SK-N-DZ (cell line): ENCODE measurements around the gene RIOX2. TPM values are rescaled to one million over a fixed set of nuclear protein-coding genes. Genes with fewer than 3 reads are reported as not detected.
"Not testable (repeated sequence)": the region's sequence is repeated elsewhere in the genome, so short reads cannot be mapped to it uniquely, and the experiment has no call there.

Source experiments
- DNase-seq: peaks from one replicate; pipeline ENCODE4 v3.0.0-alpha.2; 2015; ENCODE audit warnings: low spot score
- polyA plus RNA-seq, 2 experiments: library from polyadenylated mRNA; depleted of rRNA; stranded (reverse); fragments of >200 nt; gene quantifications; 2 replicates each; pipeline ENCODE4 v1.2.3, GENCODE V29; 2014

Gene RIOX2
- polyA plus RNA-seq (2014; cell fraction: cytosol; rRNA removed), result 31.5 and 33.3 TPM in 2 replicates
- polyA plus RNA-seq (2014; cell fraction: nucleus; rRNA removed), result 36.3 and 41.5 TPM in 2 replicates

DNA sequence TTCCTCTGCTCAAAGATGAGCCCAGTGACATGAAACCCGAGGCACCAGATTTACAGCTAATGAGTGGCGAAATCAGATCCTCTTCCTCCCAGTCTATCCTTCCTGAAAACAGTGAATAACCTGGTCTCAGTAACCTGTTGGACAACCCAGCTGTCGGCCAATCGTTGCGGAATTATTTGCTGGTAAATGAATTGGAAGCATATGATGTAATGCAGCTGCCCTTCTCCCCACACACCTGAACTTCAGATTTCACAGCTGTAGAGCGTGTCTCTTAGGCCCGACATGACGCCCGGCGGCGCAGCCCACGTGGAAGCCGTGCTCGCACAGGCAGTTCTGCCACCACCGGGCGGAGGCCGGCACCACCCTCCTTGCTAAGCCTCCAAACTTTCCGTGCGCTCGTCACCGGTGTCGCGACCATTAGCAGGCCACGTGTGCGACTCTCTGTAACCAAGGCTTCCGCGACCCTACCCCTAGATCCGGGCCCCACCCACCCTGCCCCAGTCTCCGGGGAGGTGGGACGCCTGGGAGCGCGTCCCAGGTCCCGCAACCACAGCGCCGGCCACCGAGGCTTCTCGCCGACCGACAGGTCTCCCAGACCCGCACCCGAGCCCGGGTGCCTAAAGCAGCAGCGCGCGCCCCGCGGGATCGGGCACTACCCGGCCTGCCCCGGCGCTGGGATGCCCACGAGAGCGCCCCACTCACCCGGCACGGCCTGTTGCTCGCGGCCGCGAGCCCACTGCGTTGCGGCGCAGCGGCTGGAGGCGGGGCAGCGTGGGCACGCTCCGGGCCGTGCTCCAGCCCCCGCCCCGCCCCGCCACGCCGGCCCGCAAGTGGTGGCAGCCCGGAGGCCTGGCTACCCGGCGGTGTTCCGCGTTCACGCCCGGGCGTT lies at the start of gene RIOX2:
RIOX2 (minus strand) TSS at position 753 of the 889 bp plus-strand sequence. CDS start 4,838 bp downstream, outside the sequence.
- peak; percentile 63 for DNase-seq

- DNase-seq, result no peak
Measured at GRCh38 chr3:98020412-98020811, 48.2 kb upstream of the RIOX2 start.

DNA sequence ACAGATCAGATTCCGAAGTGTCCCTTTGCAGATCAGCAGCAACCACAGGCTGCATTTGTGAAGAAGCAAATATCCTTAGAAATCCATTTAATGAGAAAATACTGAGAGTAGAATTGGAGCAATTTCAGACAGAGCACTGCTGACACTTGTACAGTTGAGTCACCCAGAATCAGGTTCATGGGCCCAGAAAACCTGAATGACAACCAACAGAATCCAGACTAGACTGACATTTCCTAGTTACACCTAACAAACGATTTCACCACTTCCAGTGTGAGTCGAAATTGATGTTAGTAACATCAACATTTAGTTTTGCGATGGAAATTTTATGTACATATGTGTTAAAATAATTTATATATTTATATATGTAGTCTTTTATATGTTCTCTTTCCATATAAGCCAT lies 46.1 kb upstream of the RIOX2 start:
- no peak for DNase-seq

DNA sequence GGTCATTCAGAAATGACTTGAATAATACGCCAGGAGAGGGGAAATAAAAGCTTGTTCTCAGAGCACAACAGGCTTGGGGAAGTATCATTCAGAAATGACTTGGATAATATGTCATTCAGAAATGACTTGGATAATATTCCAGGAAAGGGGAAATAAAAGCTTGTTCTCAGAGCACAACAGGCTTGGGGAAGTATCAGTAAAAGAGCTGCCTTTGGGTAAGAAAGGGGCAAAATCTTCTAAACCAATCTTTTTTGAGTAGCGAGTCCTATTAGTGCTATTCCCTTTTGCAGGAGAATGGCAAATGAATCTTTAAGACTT lies 42.0 kb upstream of the RIOX2 start:
- DNase-seq, result no peak

GRCh38 chr3:98013411-98014267 lies 41.4 kb upstream of the RIOX2 start:
- DNase-seq, result no peak

DNA sequence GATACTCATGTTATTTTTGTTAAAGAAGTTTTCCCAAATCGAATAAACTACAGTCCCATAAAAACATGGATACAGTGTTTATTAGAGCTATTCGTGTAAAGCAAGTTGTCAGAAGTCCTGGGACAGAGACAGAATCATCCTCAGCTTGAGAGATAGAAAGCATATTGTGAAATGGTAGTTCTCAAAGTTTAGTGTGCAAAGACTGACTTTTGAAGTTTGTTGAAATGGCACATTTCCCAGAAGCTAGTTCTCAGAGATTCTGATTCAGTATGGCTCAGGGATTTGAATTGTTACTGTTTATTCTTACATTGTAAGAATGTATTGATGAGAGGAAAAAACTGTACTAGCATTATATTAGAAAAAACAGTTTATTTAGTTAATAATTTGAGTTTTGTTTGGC lies 40.7 kb upstream of the RIOX2 start:
- no peak for DNase-seq

- DNase-seq, result not testable (repeated sequence)
Measured at GRCh38 chr3:98010883-98011449, 38.7 kb upstream of the RIOX2 start.

DNA sequence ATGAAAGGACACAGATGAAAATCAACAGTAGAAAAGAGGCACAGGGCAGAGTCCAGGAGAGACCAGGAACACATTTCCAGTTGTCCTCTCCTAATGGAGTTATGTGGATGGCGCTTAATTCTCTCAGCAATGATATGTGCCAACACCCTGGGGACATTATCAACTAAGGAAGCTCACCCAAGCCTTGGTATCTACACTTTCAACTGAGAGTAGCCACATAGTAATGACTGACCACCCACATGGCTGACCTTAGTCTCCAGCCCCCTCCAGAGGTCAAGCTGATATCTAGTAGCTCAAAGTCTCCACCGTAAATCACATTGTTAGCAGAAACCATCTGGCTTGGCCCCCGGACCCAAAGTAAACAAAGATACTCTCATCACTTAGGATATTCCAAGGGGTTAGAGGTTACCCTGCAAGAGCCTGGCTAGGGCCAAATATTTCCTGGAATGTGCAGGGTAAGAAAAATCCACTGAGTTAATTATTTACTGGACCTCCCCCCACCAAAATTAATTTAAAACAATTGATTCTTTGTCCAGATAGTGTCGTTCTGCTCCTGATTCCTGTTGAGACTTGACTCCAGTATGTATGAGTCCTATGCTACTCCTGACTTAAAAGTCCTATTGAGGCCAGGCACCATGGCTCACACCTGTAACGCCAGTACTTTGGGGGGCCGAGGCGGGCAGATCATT lies 38.1 kb upstream of the RIOX2 start:
- no peak for DNase-seq

GRCh38 chr3:98008855-98009254 lies 36.6 kb upstream of the RIOX2 start:
- DNase-seq, result no peak

- peak; percentile 61 for DNase-seq
Measured at GRCh38 chr3:98005438-98005837, 33.2 kb upstream of the RIOX2 start.

GRCh38 chr3:98004721-98005120 lies 32.5 kb upstream of the RIOX2 start:
- no peak for DNase-seq

GRCh38 chr3:98003306-98003969 lies 31.2 kb upstream of the RIOX2 start:
- no peak for DNase-seq

- DNase-seq, result no peak
Measured at GRCh38 chr3:98002717-98003116, 30.5 kb upstream of the RIOX2 start.

- no peak for DNase-seq
Measured at GRCh38 chr3:97999994-98000393, 27.8 kb upstream of the RIOX2 start.

DNA sequence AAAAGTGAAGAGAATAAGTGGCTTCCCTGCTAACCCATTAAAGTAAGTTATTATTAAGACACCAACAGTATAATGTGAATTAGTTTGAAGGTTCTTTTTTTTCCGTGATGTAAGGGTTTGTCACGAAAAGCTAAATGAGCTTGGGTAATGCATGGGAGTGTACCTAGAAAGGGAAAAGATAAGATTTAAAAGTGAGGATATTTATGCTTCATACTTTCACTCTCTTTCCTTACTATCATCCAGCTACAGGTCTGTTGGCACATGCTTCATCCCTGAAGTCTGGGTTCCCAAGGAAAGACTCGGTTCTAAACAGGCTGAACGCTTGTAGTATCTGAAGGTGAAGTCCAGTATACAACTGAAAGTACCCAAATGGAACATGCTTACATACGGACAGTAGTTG lies 26.9 kb upstream of the RIOX2 start:
- no peak for DNase-seq

- DNase-seq, result no peak
Measured at GRCh38 chr3:97996988-97997387, 24.8 kb upstream of the RIOX2 start.

GRCh38 chr3:97994328-97994945 lies 22.2 kb upstream of the RIOX2 start:
- DNase-seq, result no peak

GRCh38 chr3:97993526-97993925 lies 21.3 kb upstream of the RIOX2 start:
- DNase-seq, result no peak

GRCh38 chr3:97992547-97993173 lies 20.4 kb upstream of the RIOX2 start:
- DNase-seq, result no peak

GRCh38 chr3:97991293-97991682 lies 19.1 kb upstream of the RIOX2 start:
- no peak for DNase-seq
